ENCODE data around the gene SIAH1. TPM values are rescaled to one million over a fixed set of nuclear protein-coding genes. Genes with fewer than 3 reads are reported as not detected.
A peak's percentile ranks its signal among the peaks of the same experiment; 100 is the strongest.

Gene SIAH1
- total RNA-seq, 1 experiment from 2014 or later = 33.2 TPM

GRCh38 chr16:48378836-48379235 lies 6.4 kb downstream of the SIAH1 start:
- H2BK12ac ChIP-seq (ENCODE audit: insufficient read length, low read depth, low read length) = no peak overlapping the region
- H4K91ac ChIP-seq (ENCODE audit: insufficient read length, low read depth, low read length) = no peak overlapping the region
- no peaks in the 10 kb centered on the region for H3K9me3 Mint-ChIP-seq
- H3K4me1 Mint-ChIP-seq = peaks cover 42 to 53% of the 10 kb centered on the region in 2 experiments
- peaks cover 13% of the 10 kb centered on the region; the same call in 1 of the 2 replicates for H3K4me1 ChIP-seq (ENCODE audit: insufficient read depth, low read length)
- no peak overlapping the region for H2BK120ac ChIP-seq (ENCODE audit: low read depth, low read length, poor library complexity, severe bottlenecking)
- H4K20me1 ChIP-seq (ENCODE audit: control insufficient read depth, insufficient read depth, insufficient read length) = no peaks in the 10 kb centered on the region
- no peak overlapping the region for H3K4me2 ChIP-seq (ENCODE audit: insufficient read depth, insufficient read length, low read length)
- no peak overlapping the region for H4K5ac ChIP-seq (ENCODE audit: insufficient read length, low read depth, low read length)
- TF ChIP-seq CTCF (conservative IDR thresholded peaks at IDR 0.05) = no peak
- no peak overlapping the region for H2AFZ ChIP-seq (ENCODE audit: low read length)
- H3K56ac ChIP-seq (ENCODE audit: insufficient read length, low read depth, low read length) = no peak overlapping the region
- H3K14ac ChIP-seq (ENCODE audit: insufficient read depth, low read length) = no peak overlapping the region
- peaks cover 76% of the 10 kb centered on the region for H3K79me2 ChIP-seq (ENCODE audit: insufficient read depth, low read length)
- H3K4ac ChIP-seq (ENCODE audit: low read depth, low read length) = no peak overlapping the region
- H2BK5ac ChIP-seq (ENCODE audit: insufficient read length, low read length) = no peak overlapping the region
- no peak overlapping the region for H3K18ac ChIP-seq (ENCODE audit: insufficient read length, low read depth, low read length)
- H3K27me3 ChIP-seq (ENCODE audit: insufficient read depth, low read length) = no peaks in the 10 kb centered on the region
- H3K9ac ChIP-seq (ENCODE audit: extremely low read depth, insufficient read length, low read length) = no peak overlapping the region
- no peak for DNase-seq
- no peak overlapping the region for H3K27ac ChIP-seq (ENCODE audit: insufficient read length, low read depth, low read length)
- no peaks in the 10 kb centered on the region for H3K27me3 Mint-ChIP-seq (ENCODE audit: low read depth)
- H2BK20ac ChIP-seq (ENCODE audit: low read depth, low read length, poor library complexity, severe bottlenecking) = no peak overlapping the region
- peaks cover 2% of the 10 kb centered on the region for H3K79me1 ChIP-seq (ENCODE audit: insufficient read depth, low read depth, low read length, poor library complexity, severe bottlenecking)
- H3K36me3 Mint-ChIP-seq (ENCODE audit: insufficient read depth in 1 of 3, low read depth in 3 of 3) = no peaks in the 10 kb centered on the region
- H2AK5ac ChIP-seq (ENCODE audit: insufficient read length, low read length) = no peak overlapping the region
- no peak overlapping the region for H3T11ph ChIP-seq (ENCODE audit: low read length)
- H3K23me2 ChIP-seq (ENCODE audit: insufficient read length, low read depth, low read length, poor library complexity, severe bottlenecking) = peaks cover 4% of the 10 kb centered on the region
- H3K4me3 Mint-ChIP-seq = no peak overlapping the region
- no peaks in the 10 kb centered on the region for H3K9me3 ChIP-seq (ENCODE audit: control insufficient read depth, low read depth, low read length)
- no peak overlapping the region for H4K8ac ChIP-seq (replicated peaks; ENCODE audit: insufficient read length, low read depth, low read length)
- H3K23ac ChIP-seq (ENCODE audit: insufficient read length, low read depth, low read length) = no peak overlapping the region
- WGBS (ENCODE audit: extremely low coverage, insufficient read length, low lambda C conversion rate) = no CpG with 5 or more reads among the region's 1 CpG
- H2BK15ac ChIP-seq (ENCODE audit: low read depth, low read length) = no peak overlapping the region
- H3K27ac Mint-ChIP-seq = peak overlapping the region; percentile 1 to 79 (median 75); a peak in 5 of 7 replicates
